UCSD-AML1 (cell line): Measurements from ENCODE around the gene AATF.

Source experiments
- DNase-seq: peaks from one replicate; lab custom pipeline; 2025; ENCODE audit not compliant: unreplicated experiment; lab: John Stamatoyannopoulos, UW

AATF gene

DNA sequence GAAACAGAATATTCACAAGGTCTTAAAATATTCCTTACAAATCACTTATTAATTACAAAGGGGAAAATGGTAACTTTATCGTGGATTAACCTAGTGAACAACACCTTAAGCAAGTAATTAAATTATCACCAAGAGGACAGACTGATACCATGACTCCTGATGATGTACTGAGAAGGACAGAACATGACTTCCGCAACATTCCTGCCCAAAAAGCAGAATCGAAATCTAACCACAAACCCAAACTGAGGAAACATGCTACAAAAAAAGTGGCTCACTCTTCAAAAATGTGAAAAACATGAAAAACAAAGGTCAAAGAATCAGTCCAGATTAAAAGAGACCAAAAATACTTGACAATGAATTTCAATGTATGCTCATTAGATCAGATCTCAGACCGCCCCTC, 151.5 kb downstream of the AATF start:
- DNase-seq: no peak

DNA sequence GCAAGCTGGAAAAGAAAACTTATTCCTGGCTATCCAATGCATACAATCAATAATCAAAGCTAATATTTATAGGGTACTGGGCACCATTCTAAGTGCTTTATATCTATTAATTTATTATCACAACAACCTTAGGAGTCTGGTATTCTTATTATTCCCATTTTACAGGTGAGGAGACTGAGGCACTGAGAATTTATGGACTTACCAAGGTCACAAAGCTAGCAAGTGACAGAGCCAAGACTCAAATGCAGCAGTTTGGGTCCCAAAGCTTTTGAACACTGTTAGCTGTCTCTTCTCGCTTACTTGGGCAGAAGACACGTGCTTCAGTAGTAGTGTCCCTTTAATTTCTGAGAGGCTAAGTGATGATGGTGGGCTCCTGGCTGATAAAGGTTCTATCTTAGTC, 152.6 kb downstream of the AATF start:
- no peak for DNase-seq

DNA sequence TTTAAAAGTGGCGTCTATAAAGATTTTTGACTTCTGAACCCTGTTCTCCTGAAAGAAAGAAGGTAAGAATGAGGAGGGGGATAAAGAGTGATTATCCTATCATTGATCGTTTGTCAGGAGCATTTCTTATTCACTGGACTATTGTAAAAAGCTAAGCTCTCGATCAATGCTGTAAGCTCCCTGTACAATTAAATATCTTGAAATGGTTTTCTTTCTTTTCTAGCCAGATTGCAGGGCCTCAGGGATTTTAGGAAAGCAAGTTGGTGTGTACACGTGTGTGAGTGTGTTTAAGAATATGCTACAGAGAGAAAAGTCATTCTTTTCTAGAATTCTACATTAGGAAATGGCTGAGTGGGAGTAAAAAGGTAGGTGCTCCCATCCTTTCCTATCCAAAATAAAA, 154.5 kb downstream of the AATF start:
- no peak for DNase-seq

DNA sequence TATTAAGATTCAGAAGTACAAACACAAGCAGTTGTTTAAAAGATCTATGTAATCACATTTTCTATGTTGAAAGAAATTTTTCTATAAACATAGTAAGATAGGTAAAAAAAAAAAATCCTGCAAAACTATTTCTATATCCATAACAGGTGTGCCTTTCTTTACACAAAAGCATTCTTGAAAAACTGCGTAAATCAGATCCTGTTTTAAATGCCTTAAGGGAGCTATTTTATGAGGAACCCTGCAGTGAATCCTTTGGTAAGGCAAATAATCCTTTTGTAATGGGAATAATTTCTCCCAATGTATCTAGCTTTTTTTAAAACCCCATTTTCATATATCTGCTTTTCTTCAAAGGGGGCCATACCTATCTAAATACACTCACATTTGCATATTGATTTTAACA, 157.3 kb downstream of the AATF start:
- no peak for DNase-seq
